Fibroblast of skin of right biceps (primary cell): ENCODE data around the gene ZNF862.
A peak's percentile ranks its signal among the peaks of the same experiment; 100 is the strongest.
"Not testable (repeated sequence)": the region's sequence is repeated elsewhere in the genome, so short reads cannot be mapped to it uniquely, and the experiment has no call there.

Experiments used
- DNase-seq: peaks from one replicate; pipeline ENCODE4 v3.0.0-alpha.2; 2013

ZNF862 gene

DNA sequence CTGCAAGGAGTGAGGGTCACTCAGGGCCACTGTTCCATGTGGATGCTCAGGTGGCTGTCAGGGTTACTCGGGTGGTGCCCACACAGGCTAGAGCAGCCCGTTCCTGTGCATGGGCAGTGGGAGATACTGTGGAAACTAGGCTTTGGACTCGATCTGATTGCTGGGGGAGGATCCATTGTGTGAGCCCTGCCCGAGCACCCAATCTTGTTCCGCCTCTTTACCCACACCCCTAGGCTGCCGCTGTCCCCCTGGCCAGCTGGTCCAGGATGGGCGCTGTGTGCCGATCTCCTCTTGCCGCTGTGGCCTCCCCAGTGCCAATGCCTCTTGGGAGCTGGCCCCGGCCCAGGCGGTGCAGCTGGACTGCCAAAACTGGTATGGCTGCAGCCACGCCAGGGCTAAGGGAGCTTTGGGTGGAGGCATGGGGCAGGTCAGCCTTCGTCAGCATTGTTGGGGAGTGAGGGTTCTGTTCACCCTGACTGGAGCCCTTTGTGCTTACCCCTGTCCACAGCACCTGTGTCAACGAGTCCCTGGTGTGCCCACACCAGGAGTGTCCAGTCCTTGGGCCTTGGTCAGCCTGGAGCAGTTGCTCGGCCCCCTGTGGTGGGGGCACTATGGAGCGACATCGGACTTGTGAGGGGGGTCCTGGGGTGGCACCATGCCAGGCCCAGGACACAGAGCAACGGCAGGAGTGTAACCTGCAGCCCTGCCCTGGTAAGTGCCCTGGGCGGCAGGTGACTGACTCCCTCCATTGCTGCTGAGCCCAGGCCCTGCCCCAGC lies 12.4 kb upstream of the ZNF862 start:
- no peak for DNase-seq

DNA sequence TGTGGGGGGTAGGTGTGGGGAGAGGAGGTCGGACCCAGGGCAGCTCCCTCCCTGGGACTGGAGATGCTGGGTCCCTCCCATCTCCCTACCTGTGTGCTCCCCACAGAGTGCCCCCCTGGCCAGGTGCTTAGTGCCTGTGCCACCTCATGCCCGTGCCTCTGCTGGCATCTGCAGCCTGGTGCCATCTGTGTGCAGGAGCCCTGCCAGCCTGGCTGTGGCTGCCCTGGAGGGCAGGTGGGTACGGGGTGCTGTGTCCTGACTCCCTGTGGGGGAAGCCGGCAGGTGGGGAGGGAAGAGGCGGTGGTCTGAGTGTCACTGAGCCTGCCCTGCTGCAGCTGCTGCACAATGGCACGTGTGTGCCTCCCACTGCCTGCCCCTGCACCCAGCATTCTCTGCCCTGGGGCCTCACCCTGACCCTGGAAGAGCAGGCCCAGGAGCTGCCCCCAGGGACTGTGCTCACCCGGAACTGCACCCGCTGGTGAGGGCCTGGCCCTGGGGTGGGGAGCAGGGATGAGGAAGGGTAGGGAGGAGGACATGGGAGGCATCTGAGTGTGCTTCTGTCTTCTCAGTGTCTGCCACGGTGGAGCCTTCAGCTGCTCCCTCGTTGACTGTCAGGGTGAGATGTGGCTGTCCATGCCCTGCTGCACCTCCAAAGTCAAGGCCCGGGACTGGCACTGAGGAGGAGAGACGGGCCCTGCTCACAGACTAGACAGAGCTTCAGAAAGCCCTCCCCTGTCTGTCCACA lies 11.7 kb upstream of the ZNF862 start:
- no peak for DNase-seq

DNA sequence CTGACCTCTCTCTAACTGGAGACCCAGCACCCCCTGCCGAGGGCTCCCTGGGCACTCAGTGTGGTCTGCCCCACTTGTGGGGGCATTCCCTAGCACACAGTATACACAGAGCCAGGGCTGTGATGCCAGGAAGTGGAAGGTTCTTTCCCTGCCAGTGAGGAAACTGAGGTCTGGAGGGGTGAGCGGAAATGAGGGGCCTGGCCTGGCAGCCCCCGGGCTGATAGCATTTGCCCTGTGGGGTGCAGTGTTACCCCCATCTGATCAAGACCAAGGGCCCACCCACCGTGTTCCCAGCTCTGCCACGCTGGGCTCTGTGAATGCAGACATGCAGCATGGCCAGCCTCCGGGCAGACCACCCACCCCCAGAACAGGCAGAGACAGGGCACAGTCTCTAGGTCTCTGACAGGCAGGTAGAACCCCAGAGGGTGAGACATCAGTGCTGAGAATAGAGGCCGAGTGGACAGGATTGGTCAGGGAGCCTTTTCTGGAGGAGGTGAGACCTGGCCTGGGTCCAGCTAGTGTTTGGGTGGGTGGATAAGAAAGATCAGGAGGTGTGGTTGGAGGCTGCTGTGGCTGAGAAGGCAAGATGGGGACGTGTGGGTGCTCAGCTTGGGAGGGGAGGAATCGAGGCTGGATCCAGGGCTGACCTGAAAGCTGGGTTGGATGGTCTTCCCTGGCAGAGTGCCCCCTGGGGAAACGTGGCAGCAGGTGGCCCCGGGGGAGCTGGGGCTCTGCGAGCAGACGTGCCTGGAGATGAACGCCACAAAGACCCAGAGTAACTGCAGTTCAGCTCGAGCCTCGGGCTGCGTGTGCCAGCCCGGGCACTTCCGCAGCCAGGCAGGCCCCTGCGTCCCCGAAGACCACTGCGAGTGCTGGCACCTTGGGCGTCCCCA lies 10.8 kb upstream of the ZNF862 start:
- DNase-seq, result no peak

DNA sequence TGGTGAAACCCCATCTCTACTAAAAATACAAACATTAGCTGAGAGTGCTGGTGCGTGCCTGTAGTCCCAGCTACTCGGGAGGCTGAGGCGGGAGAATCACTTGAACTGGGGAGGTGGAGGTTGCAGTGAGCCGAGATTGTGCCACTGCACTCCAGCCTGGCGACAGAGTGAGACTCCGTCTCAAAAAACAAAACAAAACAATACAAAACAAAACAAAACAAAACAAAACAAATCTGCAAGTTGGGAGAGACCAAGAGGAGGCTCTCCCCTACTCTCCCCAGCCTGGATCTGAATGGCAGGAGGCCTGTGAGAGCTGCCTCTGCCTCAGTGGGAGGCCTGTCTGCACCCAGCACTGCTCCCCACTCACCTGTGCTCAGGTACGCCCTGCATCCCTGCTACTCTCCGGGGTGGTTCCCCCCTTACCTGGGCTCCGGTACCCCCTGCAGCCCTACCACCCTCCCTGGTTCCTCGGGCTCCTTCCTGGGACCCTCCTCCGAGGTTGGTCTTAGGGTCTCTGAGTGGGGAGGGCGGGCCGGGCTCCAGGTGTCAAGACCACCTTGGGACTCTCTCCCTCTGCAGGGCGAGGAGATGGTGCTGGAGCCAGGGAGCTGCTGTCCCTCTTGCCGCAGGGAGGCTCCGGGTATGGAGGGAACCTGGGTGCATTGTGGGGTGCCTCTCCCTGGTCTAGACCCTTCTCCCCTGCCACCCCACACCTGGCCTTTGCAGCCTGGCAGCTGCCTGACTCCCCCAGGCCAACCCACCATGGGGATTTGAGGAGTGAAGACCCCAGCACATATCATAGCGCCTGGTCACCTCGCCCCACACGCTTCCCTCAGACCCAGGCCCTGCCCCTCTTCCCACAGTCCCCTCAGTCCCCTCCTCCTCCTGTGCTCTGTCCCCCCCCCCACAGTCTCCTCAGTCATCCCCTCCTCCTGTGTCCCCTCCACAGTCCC lies 9.5 kb upstream of the ZNF862 start:
- no peak for DNase-seq

DNA sequence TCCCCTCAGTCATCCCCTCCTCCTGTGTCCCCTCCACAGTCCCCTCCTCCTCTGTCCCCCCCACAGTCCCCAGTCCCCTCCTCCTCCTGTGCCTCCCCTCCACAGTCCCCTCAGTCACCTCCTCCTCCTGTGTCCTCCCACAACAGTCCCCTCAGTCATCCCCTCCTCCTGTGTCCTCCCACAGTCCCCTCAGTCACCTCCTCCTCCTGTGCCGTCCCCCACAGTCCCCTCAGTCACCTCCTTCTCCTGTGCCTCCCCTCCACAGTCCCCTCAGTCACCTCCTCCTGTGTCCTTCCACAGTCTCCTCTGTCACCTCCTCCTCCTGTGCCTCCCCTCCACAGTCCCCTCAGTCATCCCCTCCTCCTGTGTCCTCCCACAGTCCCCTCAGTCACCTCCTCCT lies 7.6 kb upstream of the ZNF862 start:
- DNase-seq, result not testable (repeated sequence)

DNA sequence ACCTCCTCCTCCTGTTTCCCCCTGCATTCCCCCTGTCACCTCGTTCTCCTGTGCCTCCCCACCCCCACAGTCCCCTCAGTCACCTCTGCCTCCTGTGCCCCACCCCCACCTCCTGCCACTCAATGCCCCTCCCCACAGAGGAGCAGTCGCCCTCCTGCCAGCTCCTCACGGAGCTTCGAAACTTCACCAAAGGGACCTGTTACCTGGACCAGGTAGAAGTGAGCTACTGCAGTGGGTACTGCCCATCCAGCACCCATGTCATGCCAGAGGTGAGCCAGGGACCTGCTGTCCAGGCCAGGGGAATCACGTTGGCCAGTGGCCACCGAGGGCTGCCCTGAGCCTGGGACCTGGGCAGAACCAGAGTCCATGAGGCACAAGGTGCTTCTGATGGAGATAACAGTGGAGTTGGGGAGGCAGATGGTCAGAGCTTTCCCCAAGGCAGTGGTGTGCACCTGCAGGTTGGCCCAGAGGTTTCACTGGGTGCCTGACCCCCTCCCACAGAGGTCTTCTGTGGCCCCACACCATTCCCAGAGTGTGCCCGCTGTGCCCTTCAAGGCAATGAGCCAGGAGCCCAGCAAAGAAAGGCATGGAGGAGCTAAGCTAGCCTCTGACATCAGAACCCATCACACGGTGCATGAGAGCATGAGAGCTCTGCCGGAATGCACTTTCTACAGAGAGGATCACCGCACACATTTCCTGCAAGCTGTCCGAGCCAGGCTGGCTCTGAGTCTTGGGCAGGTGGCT lies 7.0 kb upstream of the ZNF862 start:
- no peak for DNase-seq

DNA sequence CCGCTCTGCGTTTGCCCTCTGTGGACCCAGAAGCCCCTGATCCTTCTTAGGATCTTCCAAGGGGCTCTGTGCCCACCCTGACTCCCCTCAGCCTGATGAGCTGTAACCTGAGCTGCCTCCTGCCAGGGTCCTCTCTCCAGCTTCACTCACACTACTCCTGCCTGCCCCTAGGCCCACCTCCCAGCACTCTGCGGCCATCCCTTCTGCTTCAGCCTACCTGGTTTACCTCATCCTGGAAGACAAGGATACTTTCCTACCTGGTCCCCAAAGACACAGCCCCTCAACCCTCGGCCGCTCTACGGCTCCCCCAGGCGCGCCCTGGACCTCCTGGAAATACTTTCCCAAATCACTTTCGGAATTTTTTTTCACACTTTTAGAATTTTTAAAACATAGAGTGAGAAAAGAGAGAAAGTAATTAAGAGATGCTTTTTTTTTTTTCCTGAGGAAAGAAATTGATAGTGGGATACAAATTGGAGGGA lies 6.4 kb upstream of the ZNF862 start:
- DNase-seq, result no peak

DNA sequence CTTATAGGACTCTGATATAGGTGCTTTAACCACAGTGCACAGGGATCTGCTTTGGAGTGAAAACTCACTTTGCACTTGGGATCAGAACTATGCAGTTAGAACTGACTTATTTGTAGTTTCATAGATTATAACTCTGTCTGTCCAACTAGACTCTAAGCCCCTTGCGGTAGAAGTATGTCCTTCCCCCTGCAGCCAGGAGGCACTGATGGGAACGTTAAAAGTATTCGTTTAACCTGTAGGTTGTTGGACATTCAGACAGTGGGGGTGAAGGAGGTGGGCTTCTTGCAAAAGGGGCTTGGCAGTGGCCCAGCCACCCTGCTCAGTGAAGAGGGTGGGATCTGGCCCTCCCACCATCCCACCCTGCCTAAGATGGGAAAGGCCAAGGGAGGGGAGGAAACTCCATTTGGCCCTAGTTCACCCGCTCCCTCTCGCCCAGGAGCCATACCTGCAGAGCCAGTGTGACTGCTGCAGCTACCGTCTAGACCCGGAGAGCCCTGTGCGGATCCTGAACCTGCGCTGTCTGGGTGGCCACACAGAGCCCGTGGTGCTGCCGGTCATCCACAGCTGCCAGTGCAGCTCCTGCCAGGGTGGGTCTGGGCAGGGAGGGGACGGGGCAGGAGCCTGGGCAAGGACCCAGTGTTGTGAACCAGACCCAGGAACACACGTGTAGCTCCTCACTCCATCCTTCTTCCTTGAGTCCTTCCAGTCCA lies 5.7 kb upstream of the ZNF862 start:
- no peak for DNase-seq

DNA sequence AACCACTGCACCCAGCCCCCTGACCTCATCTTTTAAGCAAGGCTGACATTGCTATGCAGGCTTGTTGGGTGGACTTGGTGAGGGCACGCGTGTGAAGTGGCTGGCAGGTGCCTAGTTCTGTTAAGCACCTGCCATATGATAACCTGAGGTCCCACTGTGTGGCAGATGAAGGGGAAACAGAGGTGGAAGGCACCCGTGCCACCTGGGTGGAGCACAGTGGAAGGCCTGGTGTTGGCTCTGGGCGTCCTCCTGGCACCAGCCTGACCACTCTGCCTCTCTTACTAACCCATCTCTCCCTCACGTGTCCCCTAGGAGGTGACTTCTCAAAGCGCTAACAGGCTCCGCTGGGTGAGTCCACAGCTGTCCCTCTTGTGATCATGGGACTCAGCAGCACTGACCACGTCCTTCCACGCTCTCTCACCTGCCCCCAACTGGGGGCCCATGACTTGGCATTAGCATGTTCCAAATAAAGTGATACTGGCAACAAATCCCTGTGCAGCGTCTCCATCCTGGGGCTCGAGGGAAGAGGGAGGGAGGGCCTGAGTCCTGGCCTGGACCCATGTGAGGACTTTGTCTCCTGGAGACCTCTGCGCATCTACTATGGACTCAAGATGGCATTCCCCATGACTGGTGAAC lies 4.6 kb upstream of the ZNF862 start:
- DNase-seq, result no peak

DNA sequence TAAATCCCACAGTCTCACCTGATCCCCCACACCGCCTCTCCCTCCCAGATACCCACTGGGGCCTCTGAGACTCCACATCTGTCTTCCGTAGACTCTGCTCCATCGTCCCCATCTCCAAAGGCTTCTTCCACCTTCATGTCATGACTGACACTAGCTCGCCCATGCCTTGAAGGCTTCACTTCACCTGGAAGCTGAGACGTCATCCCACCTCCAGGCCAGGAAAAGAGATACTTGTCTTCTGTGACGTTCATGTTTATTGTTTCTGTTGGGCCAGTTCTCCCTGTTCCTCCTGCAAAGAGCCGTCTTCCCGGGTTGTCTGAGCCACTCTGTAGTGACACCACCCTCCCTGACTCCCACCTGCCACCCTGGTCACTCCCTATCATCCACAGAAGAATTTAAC lies 3.6 kb upstream of the ZNF862 start:
- no peak for DNase-seq

DNA sequence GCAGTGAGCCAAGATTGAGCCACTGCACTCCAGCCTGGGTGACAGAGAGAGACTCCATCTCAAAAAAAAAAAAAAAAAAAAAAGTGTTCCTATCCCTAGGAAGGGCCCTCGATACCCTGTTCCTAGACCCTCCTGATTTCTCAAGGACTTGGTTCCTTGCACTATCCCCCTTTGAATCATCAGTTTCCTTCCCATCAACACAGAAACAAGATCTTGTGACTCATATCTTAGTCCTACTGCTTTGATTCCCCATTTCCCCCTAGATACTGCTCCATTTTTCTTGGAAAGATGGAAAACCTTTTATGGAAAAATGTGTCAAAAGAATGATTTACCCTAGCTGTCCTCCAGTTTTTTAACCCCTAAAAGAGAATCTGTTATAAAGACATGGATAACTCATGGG lies 1.7 kb upstream of the ZNF862 start:
- no peak for DNase-seq

DNA sequence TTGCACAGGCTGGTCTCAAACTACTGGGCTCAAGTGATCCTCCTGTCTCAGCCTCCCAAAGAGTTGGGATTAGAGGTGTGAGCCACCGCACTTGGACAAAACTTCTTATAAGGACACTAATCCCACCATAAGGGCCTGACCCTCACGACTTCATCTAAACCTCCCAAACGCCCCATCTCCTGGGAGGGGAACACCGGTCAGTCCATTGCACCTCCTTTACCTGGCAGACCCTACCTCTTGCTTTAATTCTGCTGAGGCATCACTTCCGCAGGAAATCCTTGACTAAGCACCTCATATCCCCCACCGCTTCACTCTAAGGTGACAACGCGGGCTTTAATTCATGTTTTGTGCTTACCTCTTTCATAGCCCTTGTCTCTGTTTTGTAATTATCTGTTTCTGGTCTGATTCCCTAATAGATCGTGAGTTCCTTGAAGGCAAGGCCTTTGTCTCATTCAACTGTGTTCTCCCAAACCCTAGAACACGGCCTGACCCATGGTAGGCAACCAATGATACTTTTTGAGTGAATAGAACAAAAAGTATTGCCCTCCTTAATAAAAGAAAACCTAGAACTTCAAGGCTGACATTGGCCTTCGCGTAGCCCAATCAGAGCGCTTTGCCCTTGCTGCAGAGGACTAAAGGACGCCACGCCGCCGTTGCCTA lies 481 bp upstream of the ZNF862 start:
- no peak for DNase-seq

DNA sequence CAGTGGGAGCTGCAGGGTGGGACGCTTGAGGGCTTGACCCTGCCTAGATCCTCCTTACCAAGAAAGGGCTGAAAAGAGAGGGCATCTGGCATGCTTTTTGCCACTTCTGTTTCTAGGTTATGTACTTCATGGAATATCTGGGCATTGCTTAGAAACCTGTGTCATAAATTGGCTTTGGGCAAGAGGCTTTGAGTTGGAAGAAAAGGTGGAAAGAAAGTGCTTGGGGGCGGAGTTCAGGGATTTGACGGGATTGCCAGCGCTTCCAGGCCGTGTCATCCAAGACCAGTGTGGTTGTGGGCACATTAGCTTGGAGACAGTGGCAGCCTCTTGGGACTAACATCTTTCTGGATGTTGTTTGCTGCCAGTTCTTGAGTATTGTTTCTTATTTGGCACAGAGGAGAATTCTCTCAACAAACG lies 825 bp downstream of the ZNF862 start:
- DNase-seq, result peak; percentile 16

DNA sequence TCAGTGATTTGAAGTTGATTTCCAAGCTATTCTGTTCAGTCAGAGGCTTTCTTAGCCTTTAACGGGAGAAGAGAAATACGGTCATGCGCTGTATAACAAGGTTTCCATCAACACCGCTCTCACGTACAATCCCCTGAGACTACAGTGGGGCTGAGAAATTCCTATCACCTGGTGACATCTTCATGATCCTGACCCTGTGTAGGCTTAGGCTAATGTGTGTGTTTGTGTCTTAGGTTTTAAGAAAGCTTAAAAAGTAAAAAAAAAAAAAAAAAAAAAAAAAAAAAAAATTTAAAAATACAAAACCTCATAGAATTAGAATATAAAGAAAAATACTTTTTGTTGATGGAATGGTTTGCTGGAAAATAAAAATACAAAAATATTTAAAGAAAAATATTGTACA lies 1.8 kb downstream of the ZNF862 start:
- DNase-seq, result no peak

DNA sequence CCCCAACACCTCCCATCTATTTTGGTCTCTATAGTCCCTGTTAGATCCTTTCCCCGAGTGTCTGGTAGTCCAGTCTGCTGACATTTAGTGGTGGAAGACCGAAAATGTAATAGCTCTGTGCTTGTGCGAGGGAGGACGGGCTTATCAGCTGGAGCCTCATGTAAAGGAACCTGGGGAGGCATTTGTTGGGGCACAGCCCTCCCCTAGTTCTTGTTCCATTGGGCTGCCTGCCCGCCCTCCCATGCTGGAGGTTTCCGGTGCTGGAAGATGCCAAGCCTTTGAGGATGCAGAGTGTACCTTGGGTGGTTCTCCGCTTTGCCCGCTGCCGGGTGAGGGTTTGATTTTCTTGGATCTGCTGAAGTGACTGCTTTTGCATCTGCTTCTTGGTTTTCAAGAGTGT lies 5.4 kb downstream of the ZNF862 start:
- DNase-seq, result no peak

DNA sequence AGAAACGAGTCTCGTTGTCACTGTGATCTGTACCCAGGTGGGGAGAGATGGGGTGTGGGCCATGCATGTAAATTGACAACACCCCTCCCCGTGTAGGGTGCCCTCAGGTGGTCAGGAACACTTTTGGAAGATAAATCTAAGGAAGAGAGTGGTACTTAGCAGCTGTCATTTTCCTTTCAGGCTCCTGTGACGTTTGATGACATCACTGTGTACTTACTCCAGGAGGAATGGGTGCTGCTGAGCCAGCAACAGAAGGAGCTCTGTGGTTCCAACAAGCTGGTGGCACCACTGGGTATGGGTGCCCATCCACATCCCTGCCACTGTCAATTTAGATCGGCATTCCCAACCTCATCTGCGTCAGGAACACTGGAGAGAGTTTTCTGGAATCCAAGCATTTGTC lies 6.3 kb downstream of the ZNF862 start:
- no peak for DNase-seq

DNA sequence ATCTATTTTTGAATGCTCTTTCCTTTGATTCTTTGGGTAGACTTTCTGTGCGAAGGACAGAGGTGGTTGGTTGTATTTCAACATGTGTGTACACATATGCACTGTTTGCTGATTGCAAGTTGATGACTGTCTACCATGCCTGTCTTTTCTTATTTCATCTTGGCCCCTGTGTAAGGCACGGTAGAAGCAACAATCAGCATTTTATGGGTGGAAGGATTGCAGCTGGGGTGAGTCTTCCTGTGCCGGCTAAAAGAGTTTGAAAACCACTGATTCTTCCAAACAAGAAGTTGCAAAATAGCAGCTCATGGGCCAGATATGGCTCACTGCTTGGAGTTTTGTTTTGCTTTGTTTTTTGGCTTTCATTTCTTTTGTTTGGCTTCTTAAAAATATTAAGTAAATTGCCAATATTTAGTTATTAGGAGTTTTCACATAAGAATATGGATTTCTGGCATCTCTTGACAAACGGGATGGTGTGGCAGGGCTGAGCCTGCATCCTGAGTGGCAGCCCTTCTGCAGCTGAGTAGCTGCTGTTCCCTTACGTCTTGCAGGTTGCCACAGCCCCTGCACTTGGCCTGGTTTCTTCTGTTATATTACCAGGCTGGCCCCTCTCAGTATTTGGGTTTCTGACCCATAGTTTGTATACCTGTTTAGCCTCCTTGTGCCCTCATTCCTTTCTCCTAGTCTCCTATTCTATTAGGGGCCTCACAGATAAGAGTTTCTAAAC lies 7.2 kb downstream of the ZNF862 start:
- no peak for DNase-seq

DNA sequence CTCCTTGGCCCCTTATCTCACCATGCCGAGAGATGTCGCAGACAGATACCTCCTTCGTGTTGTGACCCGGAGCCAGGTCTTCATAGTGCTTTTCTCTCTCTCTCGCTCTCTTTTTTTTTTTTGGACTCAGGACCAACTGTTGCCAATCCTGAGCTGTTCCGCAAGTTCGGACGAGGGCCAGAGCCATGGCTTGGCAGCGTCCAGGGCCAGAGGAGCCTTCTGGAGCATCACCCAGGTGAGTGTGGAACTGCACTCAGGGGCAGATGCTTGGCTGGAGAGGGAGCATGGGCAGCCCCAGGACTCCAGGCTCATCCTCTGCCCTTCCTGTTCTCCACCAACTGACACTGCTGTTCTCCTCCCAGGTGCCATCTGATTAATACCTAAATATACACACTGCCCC lies 7.8 kb downstream of the ZNF862 start:
- DNase-seq, result no peak

DNA sequence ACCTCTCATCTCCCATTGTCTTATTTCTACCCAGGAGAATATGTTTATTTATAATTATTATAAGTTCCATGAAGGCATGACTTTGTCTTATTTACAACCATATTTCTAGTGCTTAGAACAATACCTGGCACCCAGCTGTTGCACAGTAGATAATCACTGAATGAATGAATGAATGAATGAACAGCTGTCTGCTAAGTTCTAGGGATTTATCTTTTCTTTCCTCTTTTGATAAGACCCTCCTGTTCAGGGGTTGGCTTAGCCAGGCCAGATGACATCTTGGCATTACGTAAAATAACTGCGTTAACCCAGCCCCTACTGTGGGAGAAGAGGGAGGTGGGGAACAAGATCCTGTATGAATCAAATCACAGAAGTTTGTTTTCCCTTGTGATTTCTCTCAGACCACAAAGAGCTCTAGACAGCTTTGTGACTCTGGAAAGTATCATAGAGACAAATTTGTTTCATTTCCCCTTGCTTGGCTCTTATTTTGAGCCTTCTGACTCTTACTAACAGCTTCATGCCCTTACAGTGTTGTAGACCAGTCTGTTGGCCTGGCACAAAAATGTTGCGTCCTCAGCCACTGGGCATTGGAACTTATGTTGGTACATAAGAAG lies 8.4 kb downstream of the ZNF862 start:
- DNase-seq, result no peak
